Fibroblast of villous mesenchyme (primary cell): ENCODE results near the gene AP5B1. TPM values are rescaled to one million over a fixed set of nuclear protein-coding genes. Genes with fewer than 3 reads are reported as not detected.
A peak's percentile ranks its signal among the peaks of the same experiment; 100 is the strongest.

Experiments
- DNase-seq: peaks from one replicate; pipeline ENCODE4 v3.0.0-alpha.2; 2010; ENCODE audit warnings: low read depth
- H3K4me3 ChIP-seq: 2 replicates; pipeline ENCODE4 v1.5.1; 2011; ENCODE audit warnings: low read depth, mild to moderate bottlenecking, low read length
- CTCF ChIP-seq: IDR thresholded peaks from 2 replicates; pipeline ENCODE4 v1.5.1; 2012; ENCODE audit warnings: low read depth, mild to moderate bottlenecking, low read length; ENCODE audit not compliant: insufficient read depth
- total RNA-seq: library from RNA; depleted of rRNA; stranded (reverse); fragments of >200 nt; gene quantifications from 2 replicates; pipeline ENCODE4 v1.2.3, GENCODE V29; 2012

Gene AP5B1
- total RNA-seq, 1 donor: 13.8 TPM

GRCh38 chr11:65798882-65799281 lies 18.1 kb upstream of the AP5B1 start:
- no peak for TF ChIP-seq CTCF

GRCh38 chr11:65797711-65798110 lies 16.9 kb upstream of the AP5B1 start:
- DNase-seq: no peak
- H3K4me3 ChIP-seq: no peak overlapping the region
- TF ChIP-seq CTCF: no peak

More at GRCh38 chr11:65798882-65799281, 18.1 kb upstream of the AP5B1 start:
- no peak for DNase-seq
- H3K4me3 ChIP-seq: no peak overlapping the region

- DNase-seq: peak; percentile 29
- TF ChIP-seq CTCF: no peak
- no peak overlapping the region for H3K4me3 ChIP-seq
Observed at GRCh38 chr11:65796726-65797601, 16.2 kb upstream of the AP5B1 start.

GRCh38 chr11:65794570-65795510 lies 14.1 kb upstream of the AP5B1 start:
- no peak overlapping the region for H3K4me3 ChIP-seq
- no peak for DNase-seq
- TF ChIP-seq CTCF: no peak

GRCh38 chr11:65793625-65794400 lies 13.0 kb upstream of the AP5B1 start:
- DNase-seq: no peak
- TF ChIP-seq CTCF: no peak
- no peak overlapping the region for H3K4me3 ChIP-seq

- no peak overlapping the region for H3K4me3 ChIP-seq
- no peak for TF ChIP-seq CTCF
- no peak for DNase-seq
Observed at GRCh38 chr11:65793144-65793581, 12.4 kb upstream of the AP5B1 start.
